HL-60 (cell line): Measurements from ENCODE around the gene CNPY3.
A peak's percentile ranks its signal among the peaks of the same experiment; 100 is the strongest.

Experiments used
- CTCF ChIP-seq: IDR thresholded peaks from one replicate; pipeline ENCODE4 v1.5.1; 2011; ENCODE audit warnings: low read length, control low read depth, inconsistent platforms; ENCODE audit not compliant: insufficient read depth
- POLR2AphosphoS5 ChIP-seq: IDR thresholded peaks from 2 replicates; pipeline ENCODE4 v1.6.1; 2012; ENCODE audit warnings: low read depth
- TF ChIP-seq, protein P1 (sequence below): IDR thresholded peaks from 2 replicates; pipeline ENCODE4 v1.6.1; 2012; ENCODE audit warnings: low read depth; ENCODE audit not compliant: insufficient replicate concordance

GRCh38 chr6:42890311-42891198, 38.7 kb upstream of the CNPY3 start:
- TF ChIP-seq CTCF (no peak), POLR2AphosphoS5 (peak; percentile 93)
- TF ChIP-seq, protein P1, sequence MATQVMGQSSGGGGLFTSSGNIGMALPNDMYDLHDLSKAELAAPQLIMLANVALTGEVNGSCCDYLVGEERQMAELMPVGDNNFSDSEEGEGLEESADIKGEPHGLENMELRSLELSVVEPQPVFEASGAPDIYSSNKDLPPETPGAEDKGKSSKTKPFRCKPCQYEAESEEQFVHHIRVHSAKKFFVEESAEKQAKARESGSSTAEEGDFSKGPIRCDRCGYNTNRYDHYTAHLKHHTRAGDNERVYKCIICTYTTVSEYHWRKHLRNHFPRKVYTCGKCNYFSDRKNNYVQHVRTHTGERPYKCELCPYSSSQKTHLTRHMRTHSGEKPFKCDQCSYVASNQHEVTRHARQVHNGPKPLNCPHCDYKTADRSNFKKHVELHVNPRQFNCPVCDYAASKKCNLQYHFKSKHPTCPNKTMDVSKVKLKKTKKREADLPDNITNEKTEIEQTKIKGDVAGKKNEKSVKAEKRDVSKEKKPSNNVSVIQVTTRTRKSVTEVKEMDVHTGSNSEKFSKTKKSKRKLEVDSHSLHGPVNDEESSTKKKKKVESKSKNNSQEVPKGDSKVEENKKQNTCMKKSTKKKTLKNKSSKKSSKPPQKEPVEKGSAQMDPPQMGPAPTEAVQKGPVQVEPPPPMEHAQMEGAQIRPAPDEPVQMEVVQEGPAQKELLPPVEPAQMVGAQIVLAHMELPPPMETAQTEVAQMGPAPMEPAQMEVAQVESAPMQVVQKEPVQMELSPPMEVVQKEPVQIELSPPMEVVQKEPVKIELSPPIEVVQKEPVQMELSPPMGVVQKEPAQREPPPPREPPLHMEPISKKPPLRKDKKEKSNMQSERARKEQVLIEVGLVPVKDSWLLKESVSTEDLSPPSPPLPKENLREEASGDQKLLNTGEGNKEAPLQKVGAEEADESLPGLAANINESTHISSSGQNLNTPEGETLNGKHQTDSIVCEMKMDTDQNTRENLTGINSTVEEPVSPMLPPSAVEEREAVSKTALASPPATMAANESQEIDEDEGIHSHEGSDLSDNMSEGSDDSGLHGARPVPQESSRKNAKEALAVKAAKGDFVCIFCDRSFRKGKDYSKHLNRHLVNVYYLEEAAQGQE = peak; percentile 61
